GOT3 (cell line): Measurements from ENCODE around the gene KRT16.
"Not testable (repeated sequence)": the region's sequence is repeated elsewhere in the genome, so short reads cannot be mapped to it uniquely, and the experiment has no call there.

Experiments used
- DNase-seq: peaks from one replicate; lab custom pipeline; 2025; ENCODE audit warnings: mixed read lengths; lab: John Stamatoyannopoulos, UW

KRT16 gene

GRCh38 chr17:41614767-41615166 is 2.2 kb upstream of the KRT16 start:
- DNase-seq, result not testable (repeated sequence)

GRCh38 chr17:41614098-41614497 is 1.5 kb upstream of the KRT16 start:
- no peak for DNase-seq

DNA sequence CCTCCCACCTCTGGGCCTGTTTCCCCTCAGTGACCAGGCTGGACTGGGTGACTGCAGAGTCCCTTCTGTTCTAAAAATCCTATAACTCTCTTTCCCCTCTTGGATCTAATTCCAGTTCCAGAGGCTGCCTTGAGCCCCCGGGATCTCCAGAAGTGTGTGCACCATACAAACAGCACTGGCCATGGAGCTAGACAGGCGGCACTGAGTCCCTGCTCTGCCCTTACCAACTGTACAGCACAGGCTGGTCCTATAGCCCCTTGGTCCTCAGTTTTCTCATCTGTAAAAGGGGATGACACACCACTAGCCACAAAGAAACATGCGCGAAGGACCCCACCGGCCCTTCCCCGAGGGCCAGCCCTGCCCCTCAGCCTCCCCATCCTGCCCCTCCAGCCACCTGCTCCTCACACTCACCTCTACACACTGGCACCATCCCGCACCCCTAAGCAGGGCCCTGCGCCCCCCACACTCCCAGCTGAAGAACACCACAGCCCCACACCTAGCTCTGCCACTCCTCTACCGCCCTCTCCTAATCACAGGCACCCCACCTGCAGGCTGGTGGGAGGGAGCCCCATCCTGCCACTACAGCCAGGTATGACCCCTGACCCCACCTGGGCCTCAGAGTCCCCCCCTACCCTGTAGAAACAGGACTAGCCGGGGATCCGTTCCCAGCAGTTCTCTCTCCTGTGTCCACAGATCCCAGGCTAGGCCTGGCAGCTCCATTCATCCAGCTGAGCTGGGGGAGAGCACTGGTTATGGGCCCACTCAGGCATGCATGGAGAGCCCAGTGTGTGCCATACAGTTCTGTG is 913 bp upstream of the KRT16 start:
- no peak for DNase-seq

DNA sequence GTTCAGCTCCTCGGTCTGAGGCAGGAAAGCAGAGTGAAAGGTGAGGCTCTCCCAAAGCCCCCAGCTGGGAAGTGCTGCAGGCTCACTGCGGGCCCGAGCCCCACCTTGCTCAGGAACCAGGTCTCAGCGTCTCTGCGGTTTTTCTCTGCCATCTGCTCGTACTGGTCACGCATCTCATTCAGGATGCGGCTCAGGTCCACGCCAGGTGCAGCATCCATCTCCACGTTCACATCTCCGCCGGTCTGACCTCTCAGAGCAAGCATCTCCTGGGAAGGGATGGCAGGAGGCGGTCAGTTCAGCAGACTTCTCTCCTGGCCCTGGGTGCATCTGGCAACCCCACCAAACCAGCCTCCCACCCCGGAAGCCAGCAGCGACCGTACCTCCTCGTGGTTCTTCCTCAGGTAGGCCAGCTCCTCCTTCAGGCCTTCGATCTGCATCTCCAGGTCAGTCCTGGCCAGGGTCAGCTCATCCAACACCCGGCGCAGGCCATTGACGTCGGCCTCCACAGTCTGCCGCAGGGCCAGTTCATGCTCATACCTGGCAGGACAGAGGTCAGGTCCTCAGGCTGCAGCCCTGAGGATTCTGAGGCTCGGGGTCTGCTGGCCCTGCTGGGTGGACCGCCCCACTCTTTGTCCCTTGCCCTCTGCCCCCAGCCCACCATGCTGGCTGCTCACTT is 1.5 kb downstream of the KRT16 start:
- DNase-seq, result no peak

DNA sequence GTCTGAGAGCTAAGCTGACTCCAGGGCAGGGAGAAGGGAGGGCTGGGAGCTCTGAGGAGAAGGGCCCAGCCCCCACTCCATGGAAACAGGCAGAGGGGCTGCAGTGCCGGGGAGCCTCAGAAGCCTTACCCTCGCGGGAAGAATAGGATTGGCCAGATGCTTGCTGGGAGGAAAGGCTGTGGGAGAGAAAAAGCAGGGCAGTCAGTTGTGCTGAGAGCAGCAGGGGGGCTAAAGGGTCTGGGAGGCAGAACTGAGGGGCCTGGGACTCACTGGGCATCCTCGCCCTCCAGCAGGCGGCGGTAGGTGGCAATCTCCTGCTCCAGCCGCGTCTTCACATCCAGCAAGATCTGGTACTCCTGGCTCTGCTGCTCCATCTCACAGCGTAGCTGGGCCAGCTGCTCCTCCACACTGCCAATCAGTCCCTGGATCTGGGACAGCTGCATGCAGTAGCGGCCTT is 2.5 kb downstream of the KRT16 start:
- DNase-seq, result not testable (repeated sequence)

- DNase-seq, result not testable (repeated sequence)
Observed at GRCh38 chr17:41606930-41607329, 5.6 kb downstream of the KRT16 start.

GRCh38 chr17:41602524-41602923 is 10.0 kb downstream of the KRT16 start:
- DNase-seq, result no peak

DNA sequence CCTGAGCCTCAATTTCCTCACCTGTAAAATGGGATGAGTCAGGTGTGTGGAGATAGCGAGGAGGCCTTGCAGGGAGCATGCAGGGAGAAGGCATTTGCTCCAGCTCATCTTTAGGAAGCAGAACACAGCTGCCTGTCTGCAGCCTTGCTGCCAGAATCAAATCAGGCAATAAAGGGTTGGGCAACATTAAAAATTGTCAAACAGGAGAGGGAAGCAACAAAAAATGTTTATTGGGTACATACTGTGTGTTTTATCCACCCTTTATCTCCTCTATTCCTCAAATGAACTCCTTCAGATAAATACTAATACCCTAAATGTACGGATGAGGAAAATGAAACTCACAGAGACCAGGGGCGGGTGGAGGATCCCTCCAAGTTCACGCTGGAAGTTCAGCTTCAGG is 12.2 kb downstream of the KRT16 start:
- DNase-seq, result no peak

GRCh38 chr17:41599680-41600079 is 12.9 kb downstream of the KRT16 start:
- DNase-seq, result no peak

DNA sequence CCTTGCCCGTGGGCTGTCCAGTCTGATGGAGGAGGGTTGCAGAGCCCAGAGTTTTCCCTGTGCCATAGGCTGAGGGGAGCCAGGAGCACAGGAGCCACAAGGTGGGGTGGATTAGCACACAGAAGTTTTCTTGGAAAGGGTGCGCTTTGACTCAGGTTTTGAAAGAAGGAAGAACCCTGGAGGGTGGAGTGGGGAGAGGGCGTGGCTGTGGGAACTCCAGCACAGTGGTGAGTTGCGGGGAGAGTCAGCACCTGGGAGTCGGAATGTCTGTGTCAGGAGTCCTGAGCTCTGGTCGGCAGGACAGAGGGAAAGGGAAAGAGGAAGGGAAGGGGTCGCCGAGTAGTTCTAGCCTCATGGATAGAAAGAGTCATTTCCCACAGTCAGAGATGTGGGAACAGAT is 17.0 kb downstream of the KRT16 start:
- no peak for DNase-seq

- DNase-seq, result no peak
Observed at GRCh38 chr17:41594363-41594915, 18.1 kb downstream of the KRT16 start.

DNA sequence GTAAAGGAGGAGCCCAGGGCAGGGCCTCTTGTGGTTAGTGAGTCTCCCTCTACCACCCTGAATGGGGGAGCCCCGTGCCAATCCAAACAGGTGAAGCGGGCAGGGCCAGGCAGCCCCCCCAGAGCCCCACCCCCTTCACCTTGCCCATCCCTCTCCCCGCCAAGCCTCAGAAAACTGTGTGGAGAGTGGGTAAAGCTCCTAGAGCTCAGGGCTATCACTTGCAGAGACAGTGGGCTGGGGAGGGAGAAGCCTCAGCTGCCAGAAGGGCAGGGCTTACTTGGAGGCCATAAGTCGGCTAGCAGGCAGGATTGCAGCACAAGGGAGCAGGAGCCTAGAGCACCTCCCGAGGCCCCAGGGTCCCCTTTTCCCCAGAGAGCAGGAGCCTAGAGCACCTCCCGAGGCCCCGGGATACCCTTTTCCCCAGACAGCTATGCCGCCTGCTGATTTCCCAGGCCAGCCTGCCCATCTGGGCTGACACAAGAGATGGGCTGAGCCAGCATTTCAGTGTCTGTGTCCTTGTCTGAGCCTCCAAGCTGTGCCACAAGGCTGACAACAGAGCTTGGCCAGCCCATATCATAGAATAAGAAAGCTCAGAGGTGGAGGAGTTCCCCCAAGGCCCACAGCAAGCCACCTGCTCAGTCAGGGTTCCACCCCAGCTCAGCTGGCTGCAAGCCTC is 19.1 kb downstream of the KRT16 start:
- no peak for DNase-seq

DNA sequence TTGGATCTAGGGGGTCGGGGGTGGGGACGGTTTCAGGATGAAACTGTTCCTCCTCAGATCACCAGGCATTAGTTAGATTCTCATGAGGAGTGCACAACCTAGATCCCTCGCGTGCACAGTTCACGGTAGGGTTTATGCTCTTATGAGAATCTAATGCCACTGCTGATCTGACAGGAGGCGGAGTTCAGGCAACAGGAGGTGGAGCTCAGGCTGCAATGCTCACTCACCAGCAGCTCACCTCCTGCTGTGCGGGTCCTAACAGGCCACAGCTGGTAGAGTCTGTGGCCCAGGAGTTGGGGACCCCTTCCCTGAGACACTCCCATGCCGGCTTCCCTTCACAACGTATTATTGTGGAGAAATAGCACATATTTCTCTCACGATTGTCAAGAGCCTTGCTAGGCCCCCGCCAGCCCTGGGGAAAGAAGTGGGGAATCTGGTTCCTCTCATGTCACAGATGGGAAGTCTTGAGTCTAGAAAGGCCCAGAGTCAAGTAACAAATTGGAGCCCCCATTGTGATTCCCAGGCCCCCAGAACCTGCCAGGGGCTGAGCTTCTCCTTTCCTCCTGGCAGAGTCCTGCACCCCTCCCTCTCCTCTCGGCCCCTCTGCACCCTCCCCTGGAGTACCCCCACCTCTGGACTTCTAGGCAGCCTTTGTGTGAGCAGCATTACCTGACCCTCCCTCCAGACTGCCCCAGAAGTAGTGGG is 19.8 kb downstream of the KRT16 start:
- no peak for DNase-seq

- no peak for DNase-seq
Observed at GRCh38 chr17:41589301-41589700, 23.3 kb downstream of the KRT16 start.

DNA sequence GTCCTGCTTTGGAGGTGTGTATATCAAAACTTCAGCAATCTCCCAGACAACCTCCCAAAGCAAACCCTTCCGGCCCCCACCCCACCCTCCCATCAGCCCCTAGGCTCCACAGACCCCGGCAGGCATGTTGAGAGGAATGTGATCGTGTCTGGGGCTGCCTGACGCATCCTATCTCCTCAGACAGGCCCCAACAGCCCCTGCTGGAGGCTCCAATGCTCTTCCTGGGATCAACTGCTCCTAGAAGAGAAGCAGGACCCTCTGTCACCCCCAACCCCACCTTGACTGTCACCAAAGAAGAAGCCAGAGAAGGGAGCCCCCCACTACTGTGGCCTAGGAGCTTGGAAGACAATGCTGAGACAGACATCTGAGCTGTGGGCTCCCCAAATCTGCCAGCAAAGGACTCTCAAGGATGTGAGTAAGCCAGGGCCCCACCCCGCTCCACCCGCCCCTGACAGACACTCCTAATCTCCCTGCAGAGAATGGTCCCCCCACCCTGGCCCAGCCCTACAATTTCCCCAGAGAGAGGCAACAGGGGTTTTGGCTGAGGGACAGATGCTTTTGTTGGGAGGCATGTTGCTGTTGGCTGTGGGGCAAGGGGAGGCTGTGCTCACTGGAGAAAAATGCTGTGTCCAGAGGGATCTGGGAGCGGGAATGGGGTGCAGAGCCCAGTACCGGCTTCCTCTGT is 24.3 kb downstream of the KRT16 start:
- DNase-seq, result no peak

GRCh38 chr17:41586863-41587495 is 25.6 kb downstream of the KRT16 start, which contains the start of gene KRT14:
TSS of gene KRT14 (minus strand) at chr17:41586895. CDS start at chr17:41586834, 61 bp downstream.
- no peak for DNase-seq

GRCh38 chr17:41585301-41586056 is 27.1 kb downstream of the KRT16 start:
- no peak for DNase-seq

GRCh38 chr17:41584331-41584927 is 28.1 kb downstream of the KRT16 start:
- DNase-seq, result not testable (repeated sequence)
